Stimulated activated CD4-positive, alpha-beta T cell treated with anti-CD3 and anti-CD28 coated beads, Interleukin-1b, Interleukin-23, amount 100 ng/mL, for 4 hours (primary cell): ENCODE results near the gene EFNA5.
"Not testable (repeated sequence)": the region's sequence is repeated elsewhere in the genome, so short reads cannot be mapped to it uniquely, and the experiment has no call there.

ENCODE experiments used
- DNase-seq, 2 donors: peaks; one replicate each; pipeline ENCODE4 v3.0.0-alpha.2; 2020; ENCODE audit warnings: low read depth in 2 of 2

Gene EFNA5

DNA sequence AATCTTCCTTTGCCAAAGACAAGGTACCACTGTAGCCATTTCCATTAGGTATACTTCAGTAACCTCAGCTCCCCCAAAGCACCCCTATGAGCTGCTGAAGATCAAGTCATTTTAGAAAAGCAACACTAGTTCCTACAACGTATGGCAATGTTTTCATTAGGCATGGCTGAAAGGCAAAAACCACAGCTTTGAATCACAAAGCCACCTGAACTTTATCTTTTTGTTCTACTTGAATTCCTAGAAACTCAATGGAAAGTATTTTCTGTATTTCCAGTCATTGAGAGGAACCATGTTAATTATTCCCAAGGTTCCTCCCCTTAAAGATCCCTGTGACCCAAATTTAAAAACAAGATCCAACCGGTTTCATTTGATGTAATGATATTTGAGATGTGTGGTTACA lies 152.1 kb downstream of the EFNA5 start:
- no peak for DNase-seq

DNA sequence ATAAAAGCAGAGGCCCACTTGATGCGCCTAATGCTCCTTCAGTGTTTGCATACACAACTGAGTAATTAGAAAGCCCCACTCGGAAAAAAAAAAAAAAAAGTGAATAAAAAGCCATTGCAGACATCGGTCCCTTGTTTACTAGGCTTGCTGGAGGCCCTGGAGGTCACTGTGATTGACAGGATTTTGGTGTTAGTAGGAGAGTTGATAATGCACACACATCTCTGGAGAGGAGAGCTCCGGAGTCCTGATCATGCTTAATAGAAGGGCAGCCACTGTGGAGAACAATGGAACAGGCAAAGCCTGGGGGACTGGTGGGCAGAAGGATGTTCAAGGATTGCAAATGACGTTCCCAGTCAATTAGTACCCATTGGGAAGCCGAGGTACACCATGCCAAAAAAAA lies 152.5 kb downstream of the EFNA5 start:
- DNase-seq: no peak

DNA sequence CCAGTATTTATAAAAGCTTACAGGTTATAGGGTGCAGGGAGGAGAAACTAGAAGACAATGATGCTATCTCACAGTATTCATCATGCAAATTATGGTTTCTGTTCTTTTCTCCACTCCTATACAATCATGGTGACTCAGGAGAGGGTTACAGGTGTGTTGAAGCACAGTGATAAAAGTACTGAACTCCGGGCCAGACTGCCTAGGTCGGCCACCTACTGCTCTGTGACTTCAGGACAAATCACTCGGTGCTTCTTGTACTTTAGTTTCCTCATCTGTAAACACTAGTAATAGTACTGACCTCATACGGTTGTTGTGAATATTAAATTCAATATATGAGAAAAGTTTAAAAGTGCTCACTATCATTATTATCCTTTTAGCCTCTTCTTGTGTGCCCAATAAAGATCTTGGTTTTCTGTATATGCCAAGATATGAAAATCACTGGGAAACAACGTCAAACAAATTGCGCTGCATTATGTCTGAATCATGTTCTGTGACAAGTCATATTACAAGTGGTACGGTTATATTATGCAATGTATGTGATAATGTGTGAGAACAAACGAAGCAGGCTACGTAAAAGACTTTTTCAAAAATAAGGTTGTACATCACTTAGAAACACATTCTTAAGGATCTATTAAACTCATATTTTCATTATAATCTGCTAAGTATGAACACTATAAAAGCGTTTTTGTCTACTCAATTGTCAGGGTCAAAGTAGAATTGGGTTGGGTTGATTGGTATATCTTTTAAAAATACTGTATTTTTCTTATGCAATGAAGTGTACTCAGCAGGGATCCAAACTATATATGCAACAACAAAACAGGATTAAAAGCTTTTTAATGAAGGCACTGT lies 153.3 kb downstream of the EFNA5 start:
- no peak for DNase-seq

DNA sequence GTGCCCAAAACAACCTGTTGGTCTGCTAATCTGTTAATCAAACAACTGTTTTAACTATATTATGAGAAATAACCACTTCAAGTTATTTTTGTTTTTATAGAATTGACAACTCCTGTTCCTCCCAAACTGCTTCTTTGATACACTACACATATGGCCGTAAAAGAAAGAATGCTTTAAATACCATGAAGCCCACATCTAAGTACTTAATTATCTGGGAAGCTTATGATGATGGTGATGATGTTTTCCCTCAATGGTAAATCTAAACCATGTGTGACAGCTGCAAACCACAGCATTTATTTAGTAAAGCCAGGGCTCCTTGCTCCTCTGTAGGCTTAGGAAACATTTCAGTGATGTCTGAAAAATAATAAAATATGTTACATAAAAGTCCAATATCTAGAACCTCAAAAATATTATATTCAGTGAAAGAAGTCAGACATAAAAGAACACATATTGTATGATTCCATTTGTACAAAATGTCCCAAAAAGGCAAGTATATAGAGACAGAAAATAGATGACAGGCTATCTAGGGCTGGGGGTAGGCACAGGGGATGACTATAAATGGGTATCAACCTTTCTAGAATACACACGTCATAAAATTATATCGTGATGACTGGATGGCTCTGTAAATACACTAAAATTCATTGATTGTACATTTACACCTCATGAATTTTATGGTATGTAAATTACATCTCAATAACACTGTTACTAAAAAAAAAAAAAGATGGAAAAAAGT lies 154.1 kb downstream of the EFNA5 start:
- DNase-seq: no peak

DNA sequence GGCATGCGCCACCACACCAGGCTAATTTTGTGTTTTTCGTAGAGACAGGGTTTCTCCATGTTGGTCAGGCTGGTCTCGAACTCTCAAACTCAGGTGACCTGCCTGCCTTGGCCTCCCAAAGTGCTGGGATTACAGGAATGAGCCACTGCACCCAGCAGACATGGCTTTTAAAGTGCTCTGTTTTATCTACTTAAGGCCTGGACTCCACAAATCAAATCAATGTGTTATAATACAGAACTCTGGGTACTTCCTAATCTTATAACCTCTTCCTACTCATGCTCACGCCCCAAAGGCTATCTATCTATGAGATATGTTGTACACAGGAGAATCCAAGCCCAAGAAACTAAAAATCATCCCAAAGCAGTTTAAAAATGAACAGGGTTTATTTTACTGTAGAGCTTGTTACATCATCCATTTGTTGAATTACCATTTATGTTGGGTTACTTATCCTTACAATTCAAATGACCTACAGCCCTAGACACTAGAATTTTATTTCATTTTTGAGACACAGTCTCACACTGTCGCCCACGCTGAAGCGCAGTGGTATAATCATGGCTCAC lies 155.1 kb downstream of the EFNA5 start:
- no peak for DNase-seq

DNA sequence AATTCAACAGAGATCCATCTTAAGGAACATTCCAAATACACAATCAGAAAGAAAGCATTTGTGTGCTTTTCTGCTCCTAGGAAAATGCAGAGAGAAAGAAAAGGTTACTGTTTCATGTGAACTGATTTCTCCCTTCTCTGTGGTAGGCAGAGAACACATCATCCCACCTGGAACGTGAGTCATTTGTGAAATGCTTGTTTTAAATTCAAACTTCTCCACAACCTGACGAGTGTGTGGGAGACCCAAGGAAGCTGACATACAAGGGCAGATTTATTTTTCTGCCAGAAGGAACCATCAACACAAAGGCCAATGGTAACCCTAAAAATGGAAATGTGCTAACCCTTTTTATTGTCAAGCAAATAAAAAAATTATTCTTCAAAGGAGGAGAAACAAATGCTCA lies 156.4 kb downstream of the EFNA5 start:
- DNase-seq: no peak

DNA sequence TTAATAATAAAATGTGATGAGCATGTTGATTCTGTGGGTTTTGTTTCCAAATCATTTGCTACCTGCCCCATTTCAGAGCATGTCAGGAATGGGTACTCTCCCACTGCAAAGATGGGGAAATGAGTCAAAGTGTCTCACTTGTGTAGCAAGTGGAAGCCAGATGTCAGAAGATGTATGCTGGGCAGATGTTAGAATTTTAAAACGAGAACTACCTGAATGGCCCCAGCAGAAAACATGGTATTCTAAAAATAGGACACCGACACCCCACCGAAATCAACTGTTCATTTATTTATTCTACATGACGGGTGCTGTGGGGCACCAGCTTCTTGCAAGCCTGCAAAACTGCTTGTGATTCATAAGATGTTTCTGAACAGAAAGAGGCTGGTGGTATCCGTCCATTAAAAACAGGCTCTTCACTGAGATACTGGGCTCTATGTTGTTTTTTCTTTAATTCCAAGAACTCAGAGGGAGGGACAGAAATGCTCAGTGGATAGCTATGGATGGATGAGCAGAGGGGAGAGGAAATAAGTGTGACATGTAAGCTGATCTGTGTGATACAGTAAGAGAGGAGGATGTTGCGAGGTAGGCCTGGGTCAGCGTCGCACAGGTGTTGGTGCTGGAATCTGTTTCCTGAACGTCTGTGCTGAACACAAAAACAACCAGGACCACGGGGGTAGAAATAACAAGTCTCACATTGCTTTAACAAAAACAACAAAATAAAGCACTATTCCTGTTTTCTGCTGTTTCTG lies 157.2 kb downstream of the EFNA5 start:
- no peak for DNase-seq

DNA sequence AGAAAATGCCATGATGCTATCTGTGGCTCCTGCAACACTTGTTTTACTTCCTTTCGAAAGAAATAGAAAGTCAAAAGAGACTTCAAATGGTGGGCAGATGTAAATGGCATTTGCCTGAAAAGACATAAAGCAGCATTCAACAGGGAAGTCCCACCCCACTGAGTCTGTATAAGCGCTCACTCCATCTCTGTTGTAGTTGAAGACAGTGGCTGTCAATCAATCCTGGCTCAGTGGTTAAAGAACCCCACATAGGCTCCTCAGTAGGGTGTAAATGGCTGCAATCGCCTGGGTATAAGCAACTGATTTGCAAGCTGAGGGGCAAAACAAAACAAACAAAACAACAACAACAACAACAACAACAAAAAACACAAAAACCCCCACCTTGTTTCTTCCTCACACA lies 158.7 kb downstream of the EFNA5 start:
- DNase-seq: no peak

DNA sequence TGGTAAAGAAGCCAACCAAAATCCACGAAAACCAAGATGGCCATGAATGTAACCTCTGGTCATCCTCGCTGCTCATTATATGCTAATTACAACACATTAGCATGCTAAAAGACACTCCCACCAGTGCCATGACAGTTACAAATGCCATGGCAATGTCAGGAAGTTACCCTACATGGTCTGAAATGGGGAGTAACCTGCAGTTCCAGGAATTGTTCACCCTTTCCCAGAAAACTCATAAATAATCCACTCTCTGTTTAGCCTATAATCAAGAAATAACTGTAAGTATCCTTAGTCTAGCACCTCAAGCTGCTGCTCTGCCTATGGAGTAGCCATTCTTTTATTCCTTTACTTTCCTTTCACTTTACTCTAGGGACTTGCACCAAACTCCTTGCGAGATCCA lies 160.6 kb downstream of the EFNA5 start:
- DNase-seq: no peak

DNA sequence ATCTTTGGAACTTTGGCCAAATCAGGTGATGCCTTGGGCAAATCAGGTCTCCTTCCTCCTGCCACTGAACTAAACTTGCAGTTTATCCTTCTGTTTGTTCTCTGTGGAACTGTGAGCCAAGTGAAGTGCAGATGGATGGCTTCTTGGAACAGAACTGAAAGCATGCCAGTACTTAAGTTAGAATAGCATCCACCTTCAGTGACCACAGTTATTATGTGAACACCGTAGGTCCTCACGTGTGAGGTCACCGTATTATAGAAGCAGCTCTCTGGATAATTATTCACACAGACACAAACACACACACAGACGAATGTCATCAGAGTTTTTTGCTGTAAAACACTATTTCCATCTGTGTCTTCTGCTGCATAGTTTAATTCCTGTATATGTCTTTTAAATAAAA lies 162.6 kb downstream of the EFNA5 start:
- no peak for DNase-seq

DNA sequence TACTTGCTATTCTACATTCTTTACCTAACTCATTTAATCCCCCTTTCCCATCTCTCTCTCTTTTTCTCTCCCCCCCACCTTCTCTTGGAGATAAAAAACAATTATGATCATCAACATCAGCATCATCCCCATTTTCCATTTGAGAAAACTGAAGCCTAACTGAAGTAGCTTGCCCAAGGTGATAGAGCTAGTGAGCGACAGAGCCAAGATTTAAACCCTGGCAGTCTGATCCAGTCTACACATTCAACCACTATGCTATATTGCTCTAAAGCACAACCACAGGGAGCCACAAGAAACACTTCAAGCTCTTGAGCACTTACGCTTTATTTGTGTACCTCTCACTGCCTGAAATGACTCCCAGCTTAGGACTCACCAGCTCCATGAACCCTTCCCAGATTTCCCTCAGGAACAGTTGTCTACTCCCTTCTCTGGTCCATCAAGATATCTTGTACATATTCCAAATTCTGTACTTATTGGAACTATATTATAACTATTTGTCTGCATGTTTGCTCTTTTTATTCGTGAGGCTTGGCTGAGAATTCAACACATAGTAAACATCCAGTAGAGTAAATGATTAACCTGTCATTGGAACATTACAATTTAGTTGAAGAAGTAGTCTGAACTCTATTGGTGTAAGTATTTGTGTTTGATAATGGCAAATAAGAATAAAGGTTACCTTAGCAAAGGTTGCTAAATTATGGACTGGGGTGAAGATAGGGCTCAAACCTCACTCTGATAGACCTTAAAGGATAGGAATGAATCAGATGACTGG lies 164.8 kb downstream of the EFNA5 start:
- DNase-seq: no peak

DNA sequence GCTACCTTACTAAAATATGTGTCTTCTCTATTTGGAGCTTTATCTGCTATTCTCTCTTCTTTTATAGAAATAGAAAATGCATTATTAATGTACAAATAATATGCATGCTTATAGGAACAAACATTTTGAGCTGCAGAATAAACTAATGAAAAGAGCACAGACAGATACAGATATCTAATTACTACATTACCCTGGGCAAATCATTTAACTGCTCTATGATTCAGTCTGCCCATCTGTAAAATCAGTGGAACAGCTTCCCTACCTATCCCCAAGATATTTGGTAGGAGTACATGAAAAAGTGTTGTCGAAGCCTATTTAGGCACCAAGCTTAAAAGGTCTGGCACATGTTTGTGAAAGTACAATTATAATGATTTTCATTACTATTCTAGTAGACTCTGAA lies 166.3 kb downstream of the EFNA5 start:
- no peak for DNase-seq

DNA sequence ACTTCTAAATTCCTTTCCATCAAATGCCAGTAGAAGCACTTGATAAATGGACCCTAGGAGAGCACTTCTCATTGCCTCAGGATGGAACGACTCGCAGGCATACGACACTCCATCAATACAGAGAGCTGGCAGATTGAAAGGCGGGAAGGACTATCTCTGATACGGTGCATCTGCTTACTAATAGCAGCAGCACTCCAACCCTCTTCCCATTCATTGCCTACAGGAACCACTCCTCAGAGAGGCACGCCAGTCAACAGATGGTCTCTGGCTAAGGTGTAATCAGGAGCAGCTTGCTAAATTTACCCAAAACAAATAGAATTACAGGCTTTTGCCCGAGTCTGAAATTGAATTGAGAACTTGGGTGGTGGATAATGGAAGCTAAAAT lies 168.1 kb downstream of the EFNA5 start:
- no peak for DNase-seq

DNA sequence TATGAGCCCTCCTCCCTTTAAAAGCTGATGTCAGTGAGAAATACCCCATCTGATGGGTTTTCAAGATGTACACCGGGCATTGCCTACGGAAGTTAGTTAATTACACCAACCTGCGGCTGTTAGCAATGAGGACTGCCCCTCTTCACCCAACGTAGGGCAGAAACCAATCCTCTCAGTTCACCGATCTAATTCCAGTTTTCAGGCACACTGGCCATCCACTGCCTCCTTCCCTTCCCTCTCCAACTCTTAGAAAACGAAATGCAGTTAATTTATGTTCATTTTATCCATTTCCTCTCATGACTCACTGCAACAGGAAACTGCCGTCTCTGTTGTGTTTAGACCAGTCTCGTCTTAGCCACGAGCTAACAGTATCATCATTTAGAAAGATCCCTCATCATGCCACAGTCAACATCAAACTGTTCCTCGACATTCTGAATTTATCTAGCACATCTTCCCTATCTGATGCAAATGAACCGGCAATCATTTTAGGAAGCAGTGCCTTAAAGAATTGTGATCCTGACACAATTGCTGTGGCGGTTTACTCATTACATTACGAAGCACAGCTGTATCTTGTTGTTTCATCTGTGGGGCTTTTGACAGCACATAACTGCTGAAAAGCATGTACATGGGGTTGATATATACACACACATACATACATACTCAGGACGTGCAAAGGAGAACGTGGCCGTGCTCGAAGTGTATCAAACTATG lies 168.6 kb downstream of the EFNA5 start:
- DNase-seq: no peak

DNA sequence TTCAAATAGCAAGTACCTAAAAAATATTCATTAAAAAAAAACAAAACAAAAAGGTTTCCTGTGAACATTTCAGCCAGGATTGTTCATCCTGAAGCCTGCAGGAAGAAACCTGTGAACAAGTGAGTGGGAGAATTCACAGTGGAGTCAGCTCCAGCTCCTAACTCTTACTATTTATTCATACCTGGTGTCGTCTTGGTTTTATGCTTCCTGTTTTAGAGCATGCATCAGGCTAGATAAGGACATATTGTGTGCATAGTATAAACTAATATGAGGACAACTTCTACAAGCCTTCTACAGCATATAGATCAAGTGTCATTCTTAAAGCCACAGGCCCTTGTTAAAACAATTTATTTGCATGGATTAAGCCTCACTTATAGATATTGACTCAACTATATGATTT lies 169.9 kb downstream of the EFNA5 start:
- DNase-seq: no peak

DNA sequence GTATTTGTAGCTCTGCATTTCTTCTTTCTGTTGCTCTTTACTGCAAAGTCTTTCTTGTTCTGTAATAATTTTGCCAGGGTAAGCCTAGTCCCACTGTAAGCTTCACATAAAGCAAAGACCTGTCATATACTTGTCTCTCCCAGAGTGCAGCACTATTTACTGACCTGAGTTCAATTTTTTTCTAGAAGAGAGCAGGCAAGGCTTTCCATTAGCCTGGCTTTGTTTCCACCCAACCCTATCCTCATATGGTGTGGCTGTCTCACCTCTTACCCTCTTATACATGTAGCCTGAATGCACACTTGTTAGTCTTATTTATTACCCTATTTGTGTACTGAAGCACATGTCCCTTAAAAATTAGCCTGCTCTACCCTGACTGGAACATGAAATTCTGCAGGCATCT lies 170.4 kb downstream of the EFNA5 start:
- DNase-seq: no peak

DNA sequence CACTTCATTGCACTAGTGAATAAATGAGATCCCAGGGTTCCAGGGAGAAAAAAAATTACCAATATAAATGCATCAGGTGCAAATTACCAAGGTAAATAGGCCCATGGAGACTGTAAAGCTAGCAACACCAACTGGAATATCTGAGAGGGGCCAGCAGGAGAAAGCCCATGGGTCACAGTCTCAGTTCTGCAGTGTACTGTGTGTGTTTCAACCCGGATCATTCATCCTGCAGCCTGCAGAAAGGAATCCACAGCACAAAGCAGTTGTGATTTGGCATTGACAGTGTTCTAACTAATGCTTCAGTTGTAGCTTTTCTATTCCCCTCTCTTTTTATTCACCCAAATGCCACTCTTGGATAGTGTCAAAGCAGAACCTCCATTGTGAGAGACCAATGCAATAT lies 171.0 kb downstream of the EFNA5 start:
- no peak for DNase-seq

DNA sequence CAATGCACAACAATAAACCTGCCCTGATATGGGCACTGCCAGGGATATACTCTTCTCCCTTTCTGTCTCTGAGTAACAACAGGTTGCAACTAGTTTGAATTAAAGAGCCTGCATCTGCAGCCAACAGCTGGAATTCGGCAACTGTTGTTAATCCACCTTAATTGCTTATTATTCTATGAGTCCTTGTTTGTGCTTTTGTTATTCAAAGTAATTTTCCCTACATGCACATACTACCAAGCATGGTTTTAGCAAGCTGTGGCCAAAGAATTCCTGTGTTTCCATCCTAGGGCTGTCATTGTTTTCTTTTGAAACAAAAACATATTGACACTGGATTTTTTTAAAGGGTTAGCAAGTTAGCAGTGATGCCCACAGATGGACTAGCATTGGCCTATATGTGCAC lies 171.5 kb downstream of the EFNA5 start:
- DNase-seq: no peak

DNA sequence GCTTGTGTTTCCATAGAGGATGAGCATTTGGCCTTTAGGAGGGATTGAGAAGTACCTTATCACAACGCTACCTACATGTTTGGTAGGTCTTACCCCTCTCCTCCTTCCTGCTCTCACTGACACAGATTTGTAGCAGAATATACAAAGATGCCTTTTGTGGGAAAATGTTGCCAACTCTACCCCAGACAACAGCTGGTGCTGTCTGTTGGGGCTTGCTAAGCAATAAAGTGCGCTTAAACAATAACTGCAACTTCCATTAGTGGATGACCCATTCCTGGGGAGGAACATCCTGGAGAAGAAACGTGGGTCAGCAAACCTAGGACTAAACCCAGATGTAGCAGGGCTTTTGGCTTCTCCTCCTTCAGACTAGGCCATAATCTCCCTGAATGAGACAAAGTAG lies 174.3 kb downstream of the EFNA5 start:
- DNase-seq: no peak

DNA sequence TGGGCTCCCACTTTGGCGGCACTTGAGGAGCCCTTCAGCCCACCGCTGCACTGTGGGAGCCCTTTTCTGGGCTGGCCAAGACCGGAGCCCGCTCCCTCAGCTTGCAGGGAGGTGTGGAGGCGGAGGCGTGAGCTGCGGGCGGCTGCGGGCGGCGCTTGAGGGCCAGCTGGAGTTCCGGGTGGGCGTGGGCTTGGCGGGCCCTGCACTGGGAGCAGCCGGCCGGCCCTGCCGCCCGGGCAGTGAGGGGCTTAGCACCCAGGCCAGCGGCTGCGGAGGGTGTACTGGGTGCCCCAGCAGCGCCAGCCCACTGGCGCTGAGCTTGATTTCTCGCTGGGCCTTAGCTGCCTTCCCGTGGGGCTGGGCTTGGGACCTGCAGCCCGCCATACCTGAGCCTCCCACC lies 176.6 kb downstream of the EFNA5 start:
- not testable (repeated sequence) for DNase-seq

DNA sequence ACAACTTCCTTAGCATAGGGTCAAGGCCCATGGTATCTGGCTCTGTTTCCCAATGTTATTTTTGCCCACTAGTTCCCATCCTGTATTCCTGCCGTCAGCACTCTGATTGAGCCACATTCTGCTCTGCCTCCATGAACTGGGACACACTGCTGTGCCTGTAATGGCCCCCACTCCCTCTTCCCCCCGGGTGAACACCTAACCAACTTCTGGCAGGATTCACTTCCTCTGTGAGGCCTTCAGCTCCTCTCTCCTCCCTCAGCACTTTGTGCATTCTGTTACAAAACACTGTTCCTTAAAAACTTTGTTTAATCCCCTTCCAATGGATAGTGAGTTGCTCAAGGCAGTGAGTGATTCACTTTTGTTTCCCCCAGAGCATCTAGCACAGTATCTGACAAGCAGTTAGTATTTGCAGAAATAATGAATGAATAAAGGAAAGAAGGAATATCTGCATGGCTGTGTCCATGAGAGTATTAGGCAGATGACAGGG lies 183.6 kb downstream of the EFNA5 start:
- DNase-seq: no peak
